CD14-positive monocyte (primary cell): ENCODE measurements around the gene OLR1. TPM values are rescaled to one million over a fixed set of nuclear protein-coding genes. Genes with fewer than 3 reads are reported as not detected.
A peak's percentile ranks its signal among the peaks of the same experiment; 100 is the strongest.

Experiments
- DNase-seq, 3 donors: peaks; one replicate each; pipeline ENCODE4 v3.0.0-alpha.2; 2011 to 2022
- H2AFZ ChIP-seq: 2 replicates; pipeline ENCODE4 v1.6.0; 2012; ENCODE audit warnings: mild to moderate bottlenecking, low read depth, low read length, inconsistent platforms; ENCODE audit not compliant: insufficient read depth, poor library complexity, severe bottlenecking
- H3K27ac ChIP-seq, 2 donors: 1 replicate in 1 of 2; 2 replicates in 1 of 2; pipeline ENCODE4 v1.5.1; 2012 to 2013; ENCODE audit warnings: low read length in 2 of 2, control low read depth in 1 of 2, inconsistent platforms in 1 of 2, low read depth in 1 of 2, mild to moderate bottlenecking in 1 of 2
- H3K27me3 ChIP-seq, 2 donors: one replicate each; pipeline versions ENCODE4 v1.6.0 to v1.6.1; 2011 to 2013; ENCODE audit warnings: low read length in 2 of 2; ENCODE audit not compliant: control insufficient read depth in 2 of 2, insufficient read depth in 2 of 2
- H3K36me3 ChIP-seq, 2 donors: replicated peaks in 1 of 2; 1 replicate in 1 of 2; 2 replicates in 1 of 2; pipeline versions ENCODE4 v1.5.1 to v1.6.1; 2012 to 2013; ENCODE audit warnings: low read length in 2 of 2, control low read depth in 1 of 2, inconsistent platforms in 1 of 2, mild to moderate bottlenecking in 1 of 2; ENCODE audit not compliant: insufficient read depth in 2 of 2, control insufficient read depth in 1 of 2
- H3K4me1 ChIP-seq, 2 donors: 1 replicate in 1 of 2; 2 replicates in 1 of 2; pipeline versions ENCODE4 v1.5.1 to v1.6.1; 2012 to 2013; ENCODE audit warnings: low read length in 2 of 2, control low read depth in 1 of 2, inconsistent platforms in 1 of 2, mild to moderate bottlenecking in 1 of 2, moderate library complexity in 1 of 2; ENCODE audit not compliant: insufficient read depth in 2 of 2, control insufficient read depth in 1 of 2
- H3K4me2 ChIP-seq: replicated peaks from 2 replicates; pipeline ENCODE3; 2012; ENCODE audit warnings: low read length, moderate library complexity, mild to moderate bottlenecking; ENCODE audit not compliant: poor library complexity, severe bottlenecking; ENCODE audit errors: extremely low read depth
- H3K4me3 ChIP-seq, 3 experiments: fragments of 200-600 bp in 1 of 3; sonication (generic) in 1 of 3; replicated peaks in 1 of 3; 1 replicate in 2 of 3; 2 replicates in 1 of 3; pipeline ENCODE4 v1.5.1; 2011 to 2013; ENCODE audit warnings: low read length in 3 of 3, mild to moderate bottlenecking in 3 of 3, control low read depth in 2 of 3, low read depth in 2 of 3, inconsistent platforms in 1 of 3, moderate library complexity in 1 of 3
- H3K79me2 ChIP-seq: 2 replicates; pipeline ENCODE4 v1.6.0; 2012; ENCODE audit warnings: mild to moderate bottlenecking, control low read depth, inconsistent platforms, low read length, moderate library complexity; ENCODE audit not compliant: insufficient read depth
- H3K9ac ChIP-seq: 2 replicates; pipeline ENCODE4 v1.6.0; 2017; ENCODE audit warnings: low read length, mild to moderate bottlenecking; ENCODE audit not compliant: insufficient read depth, poor library complexity, severe bottlenecking
- H3K9me3 ChIP-seq, 2 donors: replicated peaks in 1 of 2; 1 replicate in 1 of 2; 2 replicates in 1 of 2; pipeline versions ENCODE4 v1.5.1 to v1.6.1; 2012 to 2013; ENCODE audit warnings: low read length in 2 of 2, control low read depth in 1 of 2; ENCODE audit not compliant: control insufficient read depth in 1 of 2, insufficient read depth in 1 of 2
- H4K20me1 ChIP-seq: 2 replicates; pipeline ENCODE4 v1.6.0; 2012; ENCODE audit warnings: mild to moderate bottlenecking, low read length, control low read depth, moderate library complexity; ENCODE audit not compliant: insufficient read depth
- H3K27ac Mint-ChIP-seq, 7 donors: one replicate each; pipeline ENCODE4 v1.8.0; 2020; ENCODE audit warnings: mild to moderate bottlenecking in 7 of 7, mixed read lengths in 7 of 7, moderate library complexity in 6 of 7, inconsistent platforms in 2 of 7
- H3K27me3 Mint-ChIP-seq, 3 donors: one replicate each; pipeline ENCODE4 v1.8.0; 2021 to 2022; ENCODE audit warnings: low read depth in 3 of 3, mild to moderate bottlenecking in 3 of 3, mixed read lengths in 3 of 3, moderate library complexity in 3 of 3, inconsistent platforms in 1 of 3
- H3K36me3 Mint-ChIP-seq, 2 donors: one replicate each; pipeline ENCODE4 v1.8.0; 2020; ENCODE audit warnings: mixed read lengths in 2 of 2, inconsistent platforms in 1 of 2, mild to moderate bottlenecking in 1 of 2
- H3K4me1 Mint-ChIP-seq: one replicate; pipeline ENCODE4 v1.8.0; 2020; ENCODE audit warnings: mild to moderate bottlenecking, mixed read lengths
- H3K4me3 Mint-ChIP-seq, 2 donors: one replicate each; pipeline ENCODE4 v1.8.0; 2020; ENCODE audit warnings: mild to moderate bottlenecking in 2 of 2, mixed read lengths in 2 of 2, moderate library complexity in 1 of 2
- H3K9me3 Mint-ChIP-seq, 7 donors: one replicate each; pipeline ENCODE4 v1.8.0; 2020 to 2022; ENCODE audit warnings: mixed read lengths in 7 of 7, mild to moderate bottlenecking in 6 of 7, moderate library complexity in 6 of 7, inconsistent platforms in 2 of 7
- CTCF ChIP-seq: fragments of 200-600 bp; IDR thresholded peaks from one replicate; pipeline ENCODE4 v1.8.0; 2022; ENCODE audit warnings: antibody characterized with exemption, mild to moderate bottlenecking
- WGBS: methylation state at CpG from one replicate; pipeline ENCODE4 v1.1.5; 2013; ENCODE audit warnings: missing lambda C conversion rate; ENCODE audit not compliant: insufficient coverage; 5-methylcytosine and 5-hydroxymethylcytosine counted together
- intact Hi-C, 2 donors: fragments of 100-400 bp; cut with micrococcal nuclease; formaldehyde crosslinking; loops; one replicate each; pipeline versions ENCODE4 v1.15.0 to v1.15.1; 2023
- polyA plus RNA-seq, 3 donors: library from polyadenylated mRNA; depleted of rRNA in 1 of 3; unstranded in 2 of 3; stranded (reverse) in 1 of 3; fragments of 300-500 nt in 2 of 3; fragments of >200 nt in 1 of 3; fragmentation: Illumina TruSeq in 2 of 3; gene quantifications; 1 replicate in 2 of 3; 2 replicates in 1 of 3; pipeline ENCODE4 v1.2.3, GENCODE V29; 2012 to 2021

Gene OLR1
- polyA plus RNA-seq, 3 donors, result 0.88 to 12.9 (median 0.99) TPM

GRCh38 chr12:10126413-10126812, 45.5 kb downstream of the OLR1 start:
- peaks cover 58 to 85% of the 10 kb centered on the region in 2 donors for H3K4me1 ChIP-seq
- H3K36me3 ChIP-seq, result peaks cover 53 to 60% of the 10 kb centered on the region in 2 donors
- H4K20me1 ChIP-seq, result peaks cover 6% of the 10 kb centered on the region
- intact Hi-C loops, result loop anchor here in 1 of 2 donors (5.0 kb wide), 1 partner anchor 54 kb away; no protein-coding TSS in a partner anchor
- Mint-ChIP-seq H3K4me1 (peaks cover 55% of the 10 kb centered on the region), H3K9me3 (peaks cover 0 to 8% (median 0%) of the 10 kb centered on the region in 7 donors), H3K27ac (peak overlapping the region in 4 of 7 donors; percentile 40 to 99 (median 98)), H3K36me3 (peaks cover 55 to 78% of the 10 kb centered on the region in 2 donors), H3K27me3 (peaks cover 0 to 2% (median 0%) of the 10 kb centered on the region in 3 donors), H3K4me3 (peak overlapping the region; percentile 24 to 94)
- no peak overlapping the region for H2AFZ ChIP-seq
- peak overlapping the region; percentile 92 for H3K4me2 ChIP-seq
- peaks cover 65% of the 10 kb centered on the region for H3K79me2 ChIP-seq
- H3K27me3 ChIP-seq, result no peaks in the 10 kb centered on the region
- no CpG with 5 or more reads among the region's 1 CpG for WGBS
- no peak overlapping the region for H3K27ac ChIP-seq
- H3K9ac ChIP-seq, result no peak overlapping the region
- no peaks in the 10 kb centered on the region for H3K9me3 ChIP-seq
- no peak for TF ChIP-seq CTCF
- peak overlapping the region in 1 of 3 experiments; percentile 89 for H3K4me3 ChIP-seq
- no peak for DNase-seq

DNA sequence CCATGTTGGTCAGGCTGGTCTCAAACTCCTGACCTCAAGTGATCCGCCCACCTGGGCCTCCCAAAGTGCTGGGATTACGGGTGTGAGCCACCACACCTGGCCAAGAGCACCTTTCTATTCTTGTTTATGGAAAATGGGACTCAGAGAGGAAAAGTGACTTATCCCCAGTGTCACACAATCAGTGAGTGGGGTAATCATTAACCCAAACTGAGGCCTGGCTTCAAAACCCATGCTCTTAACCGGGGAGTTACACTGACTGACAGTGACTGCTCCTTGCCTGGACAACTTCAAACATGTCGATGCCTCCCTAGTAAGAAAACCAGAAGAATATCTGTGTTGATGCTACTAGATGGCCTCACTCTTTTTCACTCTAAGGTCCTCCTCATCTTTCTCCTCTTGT, 49.2 kb downstream of the OLR1 start:
- H2AFZ ChIP-seq, result no peak overlapping the region
- TF ChIP-seq CTCF, result no peak
- 100% methylated on average over 2 of the region's 4 CpGs for WGBS
- peak overlapping the region; percentile 63 for H3K4me2 ChIP-seq
- H3K27me3 ChIP-seq, result no peaks in the 10 kb centered on the region
- H3K4me1 ChIP-seq, result peaks cover 65 to 94% of the 10 kb centered on the region in 2 donors
- Mint-ChIP-seq H3K36me3 (peaks cover 71 to 92% of the 10 kb centered on the region in 2 donors), H3K27me3 (peaks cover 0 to 2% (median 2%) of the 10 kb centered on the region in 3 donors), H3K4me3 (peak overlapping the region in 1 of 2 donors; percentile 73), H3K9me3 (peaks cover 0 to 4% (median 2%) of the 10 kb centered on the region in 7 donors), H3K27ac (peak overlapping the region; percentile 56 to 95 (median 90)), H3K4me1 (peaks cover 73% of the 10 kb centered on the region)
- no peak overlapping the region for H3K9ac ChIP-seq
- H3K36me3 ChIP-seq, result peaks cover 77 to 85% of the 10 kb centered on the region in 2 donors
- peak overlapping the region in 1 of 3 experiments; percentile 51 for H3K4me3 ChIP-seq
- DNase-seq, result no peak
- peak overlapping the region; percentile 79 to 87 for H3K27ac ChIP-seq
- no peaks in the 10 kb centered on the region for H3K9me3 ChIP-seq
- intact Hi-C loops, result no loop called here
- no peaks in the 10 kb centered on the region for H4K20me1 ChIP-seq
- peaks cover 60% of the 10 kb centered on the region for H3K79me2 ChIP-seq
